ENCODE results near the gene NOC4L. TPM values are rescaled to one million over a fixed set of nuclear protein-coding genes. Genes with fewer than 3 reads are reported as not detected.

The NOC4L gene
- total RNA-seq, 1 donor from 2014 or later: 3.5 TPM

- no peaks in the 10 kb centered on the region for H3K9me3 Mint-ChIP-seq
- Histone ChIP-seq H3K36me3 (no peaks in the 10 kb centered on the region), H3K79me2 (ENCODE audit: low read depth) (no peaks in the 10 kb centered on the region), H3K9me3 (ENCODE audit: low read depth) (no peaks in the 10 kb centered on the region), H4K20me1 (ENCODE audit: low read depth) (no peaks in the 10 kb centered on the region), H3K27ac (no peak overlapping the region), H3K27me3 (peaks cover 99% of the 10 kb centered on the region), H3K4me3 (no peak overlapping the region), H3K9ac (no peak overlapping the region), H3F3A (ENCODE audit: low read depth) (peaks cover 4% of the 10 kb centered on the region), H2AFZ (replicated peaks) (no peak overlapping the region), H3K4me1 (peaks cover 5% of the 10 kb centered on the region), H3K4me2 (no peak overlapping the region)
- peaks cover 40% of the 10 kb centered on the region for H3K27me3 Mint-ChIP-seq (ENCODE audit: insufficient read depth, low read depth)
- H3K4me1 Mint-ChIP-seq: peaks cover 11% of the 10 kb centered on the region
- peak overlapping the region; percentile 7 for H3K27ac Mint-ChIP-seq
- TF ChIP-seq EZH2phosphoT487 (IDR thresholded peaks at IDR 0.05): no peak
- no peak for TF ChIP-seq EZH2 (IDR thresholded peaks at IDR 0.05)
- TF ChIP-seq CTCF (IDR thresholded peaks at IDR 0.05): no peak
- peak overlapping the region; percentile 63 for H3K4me3 Mint-ChIP-seq
- no peak for DNase-seq (ENCODE audit: low spot score)
- no peaks in the 10 kb centered on the region for H3K36me3 Mint-ChIP-seq
These were observed 37.4 kb downstream of the NOC4L start for GRCh38 chr12:132181570-132182200.

- Histone ChIP-seq H3F3A (ENCODE audit: low read depth) (peaks cover 4% of the 10 kb centered on the region), H3K27ac (no peak overlapping the region), H3K9me3 (ENCODE audit: low read depth) (no peaks in the 10 kb centered on the region), H3K4me2 (no peak overlapping the region), H3K27me3 (peaks cover 99% of the 10 kb centered on the region), H3K79me2 (ENCODE audit: low read depth) (no peaks in the 10 kb centered on the region), H3K9ac (no peak overlapping the region), H4K20me1 (ENCODE audit: low read depth) (no peaks in the 10 kb centered on the region), H3K4me3 (no peak overlapping the region), H2AFZ (replicated peaks) (no peak overlapping the region), H3K36me3 (no peaks in the 10 kb centered on the region), H3K4me1 (peaks cover 5% of the 10 kb centered on the region)
- Mint-ChIP-seq H3K27me3 (ENCODE audit: insufficient read depth, low read depth) (peaks cover 45% of the 10 kb centered on the region), H3K4me3 (peak overlapping the region; percentile 63), H3K27ac (no peak overlapping the region), H3K9me3 (no peaks in the 10 kb centered on the region), H3K36me3 (no peaks in the 10 kb centered on the region), H3K4me1 (peaks cover 8% of the 10 kb centered on the region)
- no peak for TF ChIP-seq EZH2phosphoT487 (IDR thresholded peaks at IDR 0.05)
- TF ChIP-seq EZH2 (IDR thresholded peaks at IDR 0.05): no peak
- TF ChIP-seq CTCF (IDR thresholded peaks at IDR 0.05): no peak
- DNase-seq (ENCODE audit: low spot score): no peak
These were observed 38.0 kb downstream of the NOC4L start for GRCh38 chr12:132182206-132182710.

- DNase-seq (ENCODE audit: low spot score): no peak
- no peak for TF ChIP-seq EZH2 (IDR thresholded peaks at IDR 0.05)
- no peak for TF ChIP-seq CTCF (IDR thresholded peaks at IDR 0.05)
- TF ChIP-seq EZH2phosphoT487 (IDR thresholded peaks at IDR 0.05): no peak
- H2AFZ ChIP-seq (replicated peaks): no peak overlapping the region
- peaks cover 99% of the 10 kb centered on the region for H3K27me3 ChIP-seq
- no peaks in the 10 kb centered on the region for H4K20me1 ChIP-seq (ENCODE audit: low read depth)
- peaks cover 5% of the 10 kb centered on the region for H3K4me1 ChIP-seq
- peaks cover 4% of the 10 kb centered on the region for H3F3A ChIP-seq (ENCODE audit: low read depth)
- no peak overlapping the region for H3K4me3 ChIP-seq
- no peaks in the 10 kb centered on the region for H3K36me3 ChIP-seq
- Mint-ChIP-seq H3K27me3 (ENCODE audit: insufficient read depth, low read depth) (peaks cover 45% of the 10 kb centered on the region), H3K4me1 (peaks cover 8% of the 10 kb centered on the region), H3K36me3 (no peaks in the 10 kb centered on the region), H3K4me3 (peak overlapping the region; percentile 24), H3K27ac (no peak overlapping the region), H3K9me3 (no peaks in the 10 kb centered on the region)
- no peak overlapping the region for H3K9ac ChIP-seq
- no peak overlapping the region for H3K4me2 ChIP-seq
- no peaks in the 10 kb centered on the region for H3K9me3 ChIP-seq (ENCODE audit: low read depth)
- H3K79me2 ChIP-seq (ENCODE audit: low read depth): no peaks in the 10 kb centered on the region
- no peak overlapping the region for H3K27ac ChIP-seq
These were observed 38.6 kb downstream of the NOC4L start for GRCh38 chr12:132182711-132183365.

Measured in neural progenitor cell (in vitro differentiated cells).